GM19043 (cell line): ENCODE measurements around the gene ZNF598.
"Not testable (repeated sequence)": the region's sequence is repeated elsewhere in the genome, so short reads cannot be mapped to it uniquely, and the experiment has no call there.

Source experiments
- ATAC-seq: cut with Tn5 transposase; IDR thresholded peaks from one replicate; pipeline ENCODE4 v1.9.1; 2021; ENCODE audit warnings: low read depth; ENCODE audit not compliant: unreplicated experiment

Gene ZNF598

DNA sequence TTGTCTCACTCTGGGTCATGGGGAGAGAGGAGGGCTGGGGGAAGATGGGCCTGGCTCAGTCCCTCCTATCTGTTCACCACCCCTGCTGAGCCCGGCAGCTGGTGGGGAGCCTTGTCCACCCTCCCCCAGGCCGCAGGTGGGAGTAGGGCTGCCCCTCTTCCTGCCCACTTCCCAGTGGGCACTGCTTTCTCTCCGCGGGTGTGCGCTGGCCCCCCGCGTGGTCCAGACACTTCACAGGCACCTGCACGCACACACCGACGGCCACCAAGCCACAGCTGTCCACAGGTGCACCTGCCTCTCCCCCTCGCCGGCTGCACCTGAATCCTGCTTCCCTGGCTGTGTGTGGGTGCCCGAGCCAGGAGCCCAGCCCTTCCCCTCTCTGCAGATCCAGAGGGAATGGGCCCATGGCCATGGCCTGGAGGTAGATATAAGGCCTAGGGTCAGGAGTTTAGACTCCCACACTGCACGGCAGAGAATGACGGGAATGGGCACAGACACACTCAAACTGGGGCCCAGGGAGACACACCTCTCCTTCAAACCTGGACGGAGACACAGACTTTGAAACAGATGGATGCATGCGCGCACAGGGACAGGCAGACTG is 19.1 kb upstream of the ZNF598 start:
- no peak for ATAC-seq

DNA sequence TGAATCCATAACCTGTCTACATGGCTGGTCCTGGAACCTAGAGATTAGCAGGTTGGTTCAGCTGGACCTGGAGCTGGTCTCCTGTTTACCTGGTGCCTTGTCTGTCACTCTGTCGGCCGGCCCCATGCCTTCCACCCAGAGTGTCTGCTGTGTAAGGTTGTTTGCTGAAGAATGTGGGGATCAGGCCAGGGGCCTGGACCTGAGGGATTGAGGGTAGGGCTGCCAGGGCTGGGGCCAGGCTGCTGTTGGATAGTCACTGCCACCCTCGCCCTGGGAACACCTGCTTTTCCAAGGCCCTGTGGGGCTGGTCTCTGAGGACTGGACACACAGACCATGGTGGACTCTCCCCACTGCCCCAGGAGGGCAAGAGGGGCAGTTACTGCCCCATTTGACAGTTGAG is 18.5 kb upstream of the ZNF598 start:
- ATAC-seq: no peak

DNA sequence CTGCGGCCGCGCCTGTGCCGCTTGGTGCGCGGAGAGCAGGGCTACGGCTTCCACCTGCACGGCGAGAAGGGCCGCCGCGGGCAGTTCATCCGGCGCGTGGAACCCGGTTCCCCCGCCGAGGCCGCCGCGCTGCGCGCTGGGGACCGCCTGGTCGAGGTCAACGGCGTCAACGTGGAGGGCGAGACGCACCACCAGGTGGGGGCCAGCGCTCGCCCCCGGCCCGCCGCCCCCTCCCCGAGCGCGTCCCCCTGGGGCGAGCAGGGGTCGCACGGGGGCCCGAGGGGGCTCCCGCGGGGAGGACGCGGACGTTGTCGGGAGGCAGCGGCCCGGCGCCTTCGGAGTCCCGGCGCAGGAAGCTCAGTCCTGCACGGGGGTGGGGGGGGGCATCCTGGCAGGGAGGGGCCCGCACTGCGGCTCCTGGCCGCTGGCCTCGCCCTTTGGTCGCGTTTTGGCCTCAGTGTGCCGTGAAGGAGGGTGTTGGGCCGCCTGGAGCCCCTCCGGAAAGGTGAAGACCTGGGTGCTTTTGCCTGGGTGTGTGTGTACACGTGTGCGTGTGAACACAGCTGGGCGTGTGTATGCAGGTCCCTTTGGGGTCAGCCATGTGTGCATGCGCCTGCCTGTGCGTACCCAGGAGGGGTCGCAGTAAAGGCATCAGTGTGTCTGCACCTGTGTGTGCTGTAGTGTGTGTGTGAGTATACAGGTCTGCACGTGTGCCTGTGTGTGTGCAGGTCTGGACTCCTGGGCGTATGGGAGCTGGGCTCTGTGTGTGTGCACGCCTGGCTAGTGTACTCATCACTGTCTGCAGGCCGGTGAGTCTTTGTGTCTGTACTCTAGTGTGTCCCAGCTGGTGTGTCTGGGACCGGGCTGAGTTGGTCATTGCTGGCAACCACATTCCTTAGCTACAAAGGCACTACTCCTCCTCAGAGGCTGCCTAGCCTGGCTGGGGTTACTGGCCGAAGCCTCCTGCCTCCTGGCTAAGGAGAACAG is 17.7 kb upstream of the ZNF598 start:
- no peak for ATAC-seq

DNA sequence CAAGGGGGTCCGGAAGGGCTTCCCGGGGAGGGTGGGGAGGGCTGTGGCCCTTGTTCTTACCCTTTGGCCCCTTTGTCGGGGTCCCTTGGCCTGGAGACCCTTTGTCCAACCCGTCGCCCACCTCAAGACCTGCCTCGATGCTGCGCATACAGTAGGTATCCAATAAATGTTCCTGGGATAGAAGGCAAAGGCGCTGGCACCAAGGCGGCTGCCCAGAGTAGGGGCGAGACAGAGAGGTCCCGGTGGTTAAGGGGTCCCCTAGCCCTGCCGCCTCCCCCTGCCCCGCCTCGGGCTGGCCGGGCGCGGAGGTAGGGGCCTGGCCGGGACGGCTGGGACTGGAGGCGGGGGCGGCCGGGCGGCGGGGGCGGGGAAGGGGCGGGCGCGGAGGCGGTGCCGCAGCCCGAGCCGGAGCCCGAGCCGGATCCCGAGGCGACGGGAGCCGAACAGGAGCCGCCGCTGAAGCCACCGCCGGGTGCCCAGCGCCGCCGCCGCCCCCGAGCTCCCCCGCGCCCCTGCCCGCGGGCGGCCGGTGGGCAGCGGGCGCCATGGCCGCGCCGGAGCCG is 16.9 kb upstream of the ZNF598 start, which contains the start of gene NHERF2:
Gene NHERF2, plus strand, starts transcription at position 442 of the 563 bp plus-strand sequence. Its CDS starts 104 bp downstream, at position 546.
- no peak for ATAC-seq

DNA sequence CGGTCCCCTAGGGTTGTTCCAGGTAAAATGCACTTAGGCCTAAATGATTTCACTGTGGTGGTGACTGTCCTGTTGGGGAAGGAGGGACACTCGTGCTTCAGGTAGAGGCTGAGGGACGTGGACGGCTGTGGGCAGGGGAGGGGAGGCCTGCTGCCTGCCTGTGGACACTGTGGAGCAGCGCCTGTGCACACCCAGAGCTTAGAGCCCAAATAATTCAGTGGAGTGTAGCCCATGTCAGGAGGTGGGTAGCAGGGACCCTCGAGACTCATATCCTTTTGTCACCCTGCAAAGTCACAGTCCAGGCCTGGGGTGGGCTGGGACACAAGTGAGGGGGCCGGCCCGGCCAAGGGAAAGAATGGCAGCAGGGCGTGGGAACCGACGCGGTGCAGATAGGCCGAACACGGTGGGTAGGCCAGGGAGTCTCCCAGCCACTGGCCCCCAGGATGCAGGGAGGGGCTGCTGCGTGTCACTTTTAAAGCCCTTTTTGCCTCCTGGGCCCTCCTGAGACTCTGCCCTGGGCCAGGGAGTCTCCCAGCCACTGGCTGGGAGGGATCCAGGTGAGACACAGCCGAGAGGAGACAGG is 16.3 kb upstream of the ZNF598 start:
- ATAC-seq: no peak

DNA sequence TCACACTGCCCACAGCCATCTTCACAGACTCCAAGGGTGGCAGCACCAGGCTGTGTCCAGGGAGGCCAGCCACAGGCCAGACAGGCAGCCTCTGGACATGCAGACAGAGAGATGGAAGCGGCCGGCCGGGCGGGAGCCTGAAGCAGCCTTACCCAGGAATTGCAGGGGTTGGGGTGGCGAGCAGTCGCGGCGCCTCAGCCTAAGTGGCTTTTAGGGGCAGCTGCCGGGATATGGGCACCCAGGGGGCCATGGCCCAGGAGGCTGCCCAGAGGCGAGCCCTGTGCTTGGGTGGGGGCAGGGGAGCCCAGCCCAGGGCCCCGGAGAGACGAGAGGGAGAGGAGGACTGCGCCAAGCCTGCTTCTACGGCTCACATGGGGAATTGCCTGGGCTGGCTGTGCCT is 15.6 kb upstream of the ZNF598 start:
- ATAC-seq: no peak

DNA sequence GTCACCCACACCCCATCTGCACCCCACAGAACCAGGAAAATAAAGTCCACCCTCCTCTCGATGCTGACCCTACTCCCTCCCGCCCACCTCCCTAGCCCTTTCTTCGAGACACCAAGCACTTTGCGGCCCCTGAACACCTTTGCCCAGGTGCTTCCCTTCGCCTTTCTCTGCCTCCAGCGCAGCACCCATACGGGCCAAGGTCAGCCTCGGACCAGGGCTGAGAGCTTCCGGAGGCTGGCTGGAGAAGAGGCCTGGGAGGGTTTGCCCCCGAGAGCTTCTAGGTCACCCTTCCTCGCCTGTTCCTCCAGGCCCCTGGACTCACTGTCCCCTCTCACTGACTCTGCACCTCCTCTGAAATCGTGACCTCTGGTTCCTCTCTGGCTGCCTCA is 14.4 kb upstream of the ZNF598 start:
- ATAC-seq: no peak

DNA sequence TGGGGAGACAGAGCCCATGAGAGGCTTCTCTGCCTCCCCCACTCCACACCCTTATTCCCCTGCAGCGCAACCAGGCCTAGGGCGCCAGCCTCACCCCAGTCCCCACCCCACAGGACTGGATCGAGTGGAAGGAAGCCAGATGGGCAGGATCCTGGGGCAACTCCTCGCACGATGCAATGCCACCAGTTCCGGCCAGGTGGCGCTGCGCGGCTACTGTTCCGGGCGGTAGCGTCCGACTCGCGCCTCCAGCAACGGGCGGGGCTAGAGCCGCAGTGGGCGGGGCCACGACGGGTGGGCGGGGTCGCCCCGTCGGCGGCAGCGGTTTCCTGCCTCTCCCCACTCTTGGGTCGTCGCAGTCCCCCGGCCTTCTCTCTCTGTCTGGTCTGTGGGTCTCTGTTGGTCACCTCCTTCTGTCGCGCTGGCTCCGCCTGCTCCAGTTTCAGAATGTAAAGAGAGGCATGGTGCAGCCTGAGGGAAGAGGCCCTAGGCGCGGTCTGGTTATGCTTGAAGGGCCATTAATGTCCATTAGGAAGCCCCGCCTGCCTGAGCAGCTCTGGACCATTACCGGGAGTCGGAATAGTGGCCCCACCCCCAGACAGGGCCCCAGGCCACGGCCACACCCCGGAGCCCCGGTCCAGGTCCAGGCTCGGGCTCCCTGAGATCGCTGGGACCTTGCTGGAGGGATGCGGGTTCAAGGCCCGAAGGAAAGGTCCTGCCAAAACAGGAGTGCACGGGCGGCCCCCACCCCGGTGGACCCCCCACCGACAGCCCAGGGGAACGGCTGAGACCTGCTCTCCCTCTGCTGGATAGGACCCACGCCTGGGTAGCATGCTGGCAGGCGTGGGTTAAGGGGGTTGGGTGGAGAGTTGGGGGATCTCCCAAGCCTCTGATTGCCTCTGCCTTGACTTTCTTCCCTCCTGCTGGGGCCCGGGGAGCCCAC is 13.7 kb upstream of the ZNF598 start:
- peak; percentile 71 for ATAC-seq

DNA sequence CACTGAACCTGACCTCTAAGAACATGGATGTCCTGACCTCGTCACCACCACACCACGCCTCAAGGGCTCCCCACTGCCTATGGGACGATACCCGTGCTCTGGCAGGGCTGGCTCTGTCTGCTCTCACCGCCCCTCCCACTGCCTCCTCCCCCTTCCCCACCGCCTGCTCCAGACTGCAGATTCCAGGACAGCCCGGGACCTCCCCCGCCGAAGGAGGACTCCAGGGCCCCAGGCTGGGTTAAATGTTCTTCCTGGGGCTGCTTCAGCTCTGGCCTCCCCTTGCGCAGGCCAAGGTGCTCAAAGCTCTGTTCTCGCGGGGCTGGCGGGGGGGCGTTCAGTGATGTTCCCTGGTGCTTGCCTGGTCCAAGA is 13.1 kb upstream of the ZNF598 start:
- no peak for ATAC-seq

DNA sequence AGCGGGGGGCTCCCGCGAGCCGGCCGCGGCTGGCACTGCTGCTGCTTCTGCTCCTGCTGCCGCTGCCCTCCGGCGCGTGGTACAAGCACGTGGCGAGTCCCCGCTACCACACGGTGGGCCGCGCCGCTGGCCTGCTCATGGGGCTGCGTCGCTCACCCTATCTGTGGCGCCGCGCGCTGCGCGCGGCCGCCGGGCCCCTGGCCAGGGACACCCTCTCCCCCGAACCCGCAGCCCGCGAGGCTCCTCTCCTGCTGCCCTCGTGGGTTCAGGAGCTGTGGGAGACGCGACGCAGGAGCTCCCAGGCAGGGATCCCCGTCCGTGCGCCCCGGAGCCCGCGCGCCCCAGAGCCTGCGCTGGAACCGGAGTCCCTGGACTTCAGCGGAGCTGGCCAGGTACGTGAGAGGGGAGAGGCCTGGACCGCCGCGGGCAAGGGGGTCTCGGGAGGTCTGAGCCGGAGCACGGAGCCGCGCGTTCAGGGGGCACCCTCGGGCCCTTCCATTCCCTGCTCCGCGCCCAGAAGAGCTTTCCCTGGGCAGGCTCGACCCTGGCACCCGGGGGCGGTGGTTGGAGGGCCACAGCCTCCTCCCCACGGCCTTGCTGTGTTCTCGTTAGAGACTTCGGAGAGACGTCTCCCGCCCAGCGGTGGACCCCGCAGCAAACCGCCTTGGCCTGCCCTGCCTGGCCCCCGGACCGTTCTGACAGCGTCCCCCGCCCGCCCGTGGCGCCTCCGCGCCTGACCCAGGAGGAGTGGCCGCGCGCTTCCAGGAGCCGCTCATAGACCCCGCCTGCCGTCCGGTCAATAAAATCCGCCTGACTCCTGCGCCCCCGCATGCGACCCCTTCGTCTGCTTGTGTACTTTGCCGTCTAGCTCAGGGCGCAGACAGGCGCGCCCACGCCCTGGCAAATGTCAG is 10.6 kb upstream of the ZNF598 start:
- ATAC-seq: no peak

DNA sequence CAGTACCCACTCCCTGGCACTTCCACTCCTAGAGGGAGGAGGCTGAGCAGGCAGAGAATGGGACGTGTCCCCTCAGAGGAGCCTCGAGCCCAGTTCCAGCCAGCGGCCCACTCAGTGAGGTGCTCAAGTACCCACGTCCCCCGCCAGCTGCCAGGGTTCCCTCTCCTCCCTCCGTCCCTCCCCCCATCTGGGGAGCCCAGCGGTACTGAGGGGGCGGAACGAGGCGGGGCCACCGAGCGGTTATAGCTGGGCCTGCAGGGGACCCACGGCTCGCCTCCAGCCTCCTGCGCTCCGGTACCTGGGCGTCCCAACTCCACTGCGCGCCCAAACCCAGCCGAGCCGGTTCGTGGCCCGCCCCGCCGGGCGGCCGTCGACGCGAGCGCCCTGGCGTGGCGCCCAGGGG is 9.9 kb upstream of the ZNF598 start, which contains the start of gene NPW:
Gene NPW, plus strand, starts transcription at position 268 of the 403 bp plus-strand sequence.
- no peak for ATAC-seq

DNA sequence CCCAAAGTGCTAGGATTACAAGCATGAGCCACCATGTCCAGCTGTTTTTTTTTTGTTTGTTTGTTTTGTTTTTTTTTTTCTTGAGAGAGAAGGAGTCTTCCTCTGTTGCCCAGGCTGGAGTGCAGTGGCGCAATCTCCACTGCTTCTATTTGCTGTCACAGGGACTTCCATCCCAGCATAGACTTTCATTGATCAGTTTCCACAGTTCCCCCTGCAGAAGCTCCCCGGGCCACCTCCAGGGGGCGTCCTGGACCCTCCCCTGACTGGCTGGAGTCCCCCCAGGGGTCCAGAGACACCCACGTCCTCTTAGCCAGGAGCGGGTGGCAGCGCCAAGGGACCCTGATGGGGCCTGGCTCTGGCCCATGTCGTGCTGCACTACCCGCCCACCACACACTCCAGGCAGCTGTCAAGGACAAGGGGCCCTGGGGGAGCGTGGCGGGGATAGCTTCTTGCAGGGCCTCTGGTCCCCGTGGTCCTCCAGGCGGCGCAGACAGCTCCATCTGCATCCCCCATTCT is 6.8 kb upstream of the ZNF598 start:
- ATAC-seq: no peak

DNA sequence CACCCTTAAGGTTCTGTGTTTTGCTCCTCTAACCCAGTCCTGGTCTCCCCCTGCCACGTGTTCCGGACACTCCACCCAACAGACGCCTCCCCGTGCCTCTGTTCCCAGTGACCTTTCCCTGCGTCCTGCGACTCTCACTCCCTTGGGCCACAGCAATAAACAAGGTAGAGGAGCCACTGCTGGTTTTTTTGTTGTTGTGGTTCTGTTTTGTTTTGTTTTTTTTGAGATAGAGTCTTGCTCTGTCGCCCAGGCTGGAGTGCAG is 6.3 kb upstream of the ZNF598 start:
- ATAC-seq: no peak

DNA sequence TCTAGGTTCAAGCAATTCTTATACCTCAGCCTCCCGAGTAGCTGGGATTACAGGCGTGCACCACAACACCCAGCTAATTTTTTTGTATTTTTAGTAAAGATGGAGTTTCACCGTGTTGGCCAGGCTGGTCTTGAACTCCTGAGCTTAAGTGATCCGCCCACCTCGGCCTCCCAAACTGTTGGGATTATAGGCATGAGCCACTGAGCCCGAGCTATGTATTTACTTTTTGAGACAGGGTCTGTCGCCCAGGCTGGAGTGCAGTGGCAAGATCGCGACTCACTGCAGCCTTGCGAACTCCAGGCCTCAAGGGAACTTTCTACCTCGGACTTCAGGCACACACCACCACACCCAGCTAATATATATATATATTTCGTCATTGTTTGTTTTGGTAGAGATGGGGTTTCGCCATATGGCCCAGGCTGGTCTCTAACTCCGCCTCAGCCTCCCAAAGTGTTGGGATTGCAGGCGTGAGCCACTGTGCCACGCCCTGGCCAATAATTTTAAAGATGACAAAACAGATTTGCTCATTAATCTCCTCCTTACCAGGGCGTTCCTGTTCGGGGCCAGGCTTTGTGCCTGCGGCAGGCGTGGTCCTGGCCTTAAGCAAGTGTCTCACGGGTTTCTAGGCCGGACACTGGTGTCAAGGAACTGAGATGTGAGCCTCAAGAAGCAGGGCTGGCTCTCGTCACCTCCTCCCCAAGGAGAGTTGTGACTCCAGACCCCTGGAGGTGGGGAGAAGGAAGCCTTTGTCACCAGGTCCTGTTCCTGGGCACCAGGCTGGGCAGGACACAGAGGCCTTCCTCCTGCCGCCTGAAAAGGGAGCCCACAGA is 5.7 kb upstream of the ZNF598 start:
- no peak for ATAC-seq

DNA sequence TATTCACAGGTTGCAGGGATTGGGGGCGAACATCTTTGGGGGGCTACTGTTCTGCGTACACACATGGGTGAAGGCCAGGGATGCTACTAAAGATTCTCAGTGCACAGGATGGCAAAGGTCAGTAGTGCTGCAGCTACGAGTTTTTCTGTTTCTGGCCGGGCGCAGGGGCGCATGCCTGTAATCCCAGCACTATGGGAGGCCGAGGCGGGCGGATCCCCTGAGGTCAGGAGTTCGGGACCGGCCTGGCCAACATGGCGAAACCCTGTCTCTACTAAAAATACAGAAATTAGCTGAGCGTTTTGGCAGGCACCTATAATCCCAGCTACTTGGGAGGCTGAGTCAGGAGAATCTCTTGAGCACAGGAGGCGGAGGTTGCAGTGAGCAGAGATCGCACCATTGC is 3.9 kb upstream of the ZNF598 start:
- no peak for ATAC-seq

DNA sequence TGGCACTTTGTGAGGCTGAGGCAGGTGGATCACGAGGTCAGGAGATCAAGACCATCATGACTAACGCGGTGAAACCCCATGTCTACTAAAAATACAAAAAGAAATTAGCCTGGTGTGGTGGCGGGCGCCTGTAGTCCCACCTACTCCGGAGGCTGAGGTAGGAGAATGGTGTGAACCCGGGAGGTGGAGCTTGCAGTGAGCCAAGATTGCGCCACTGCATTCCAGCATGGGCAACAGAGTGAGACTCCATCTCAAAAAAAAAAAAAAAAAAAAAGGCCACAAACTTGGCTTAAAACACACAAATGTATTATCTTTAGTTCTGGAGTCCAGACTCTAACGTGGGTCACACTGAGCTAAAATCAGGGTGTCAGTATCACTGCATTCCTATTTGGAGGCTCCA is 2.1 kb upstream of the ZNF598 start:
- ATAC-seq: not testable (repeated sequence)

DNA sequence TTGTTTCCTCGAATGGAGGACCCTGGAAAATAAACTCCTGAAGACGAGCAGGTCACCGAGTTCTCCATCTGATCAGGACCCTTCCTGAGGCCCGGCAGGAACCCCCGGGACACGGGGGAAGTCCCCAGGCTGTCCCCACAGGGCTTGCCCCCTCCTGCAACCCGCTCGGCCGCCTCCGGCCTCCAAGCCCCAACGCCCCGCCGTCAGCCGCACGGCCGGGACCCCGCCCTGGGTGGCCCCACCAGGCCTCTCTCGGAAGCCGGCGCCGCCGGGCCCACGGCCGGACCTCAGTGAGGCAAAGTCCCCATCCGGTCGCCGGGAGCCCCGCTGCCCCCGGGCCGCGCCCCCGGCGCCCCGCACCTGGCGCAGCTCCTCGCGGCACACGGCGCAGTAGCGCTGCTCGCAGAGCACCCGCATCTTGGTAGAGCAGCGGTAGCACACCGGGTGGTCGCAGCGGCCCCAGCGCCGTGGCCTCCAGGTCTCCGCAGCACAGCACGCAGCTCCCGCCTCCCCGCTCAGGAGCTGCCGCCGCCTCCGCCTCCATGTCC is 383 bp downstream of the ZNF598 start:
- peak; percentile 24 for ATAC-seq

DNA sequence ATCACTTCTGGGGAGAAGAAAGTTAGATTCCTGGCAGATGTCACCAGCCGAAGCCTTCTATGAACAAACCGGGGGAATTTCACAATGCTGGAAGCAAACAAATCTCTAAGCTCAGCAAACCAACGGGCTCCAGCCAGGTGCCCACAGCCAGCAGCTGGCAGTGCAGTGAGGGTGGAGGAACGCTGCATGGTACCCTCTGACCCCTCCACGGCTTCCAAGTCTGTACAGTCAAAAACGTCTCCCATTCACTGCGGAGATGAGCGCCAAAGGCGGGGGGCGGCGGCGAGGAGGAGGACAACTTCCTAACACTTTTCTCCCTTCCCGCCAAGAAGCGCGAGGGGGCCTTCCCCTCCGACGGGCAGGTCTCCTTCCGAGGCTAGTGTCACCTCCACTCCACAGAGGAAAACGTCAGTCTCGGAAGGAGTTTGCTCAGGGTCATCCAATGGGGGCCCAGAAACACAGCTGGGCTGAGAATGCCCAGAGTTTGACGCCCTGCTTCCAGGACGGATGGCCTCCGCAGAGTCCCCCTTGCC is 924 bp downstream of the ZNF598 start:
- ATAC-seq: no peak
